ENCODE results near the gene ASCC1. TPM values are rescaled to one million over a fixed set of nuclear protein-coding genes. Genes with fewer than 3 reads are reported as not detected.

Gene ASCC1
- total RNA-seq, 1 experiment from 2014 or later = 51.3 TPM

DNA sequence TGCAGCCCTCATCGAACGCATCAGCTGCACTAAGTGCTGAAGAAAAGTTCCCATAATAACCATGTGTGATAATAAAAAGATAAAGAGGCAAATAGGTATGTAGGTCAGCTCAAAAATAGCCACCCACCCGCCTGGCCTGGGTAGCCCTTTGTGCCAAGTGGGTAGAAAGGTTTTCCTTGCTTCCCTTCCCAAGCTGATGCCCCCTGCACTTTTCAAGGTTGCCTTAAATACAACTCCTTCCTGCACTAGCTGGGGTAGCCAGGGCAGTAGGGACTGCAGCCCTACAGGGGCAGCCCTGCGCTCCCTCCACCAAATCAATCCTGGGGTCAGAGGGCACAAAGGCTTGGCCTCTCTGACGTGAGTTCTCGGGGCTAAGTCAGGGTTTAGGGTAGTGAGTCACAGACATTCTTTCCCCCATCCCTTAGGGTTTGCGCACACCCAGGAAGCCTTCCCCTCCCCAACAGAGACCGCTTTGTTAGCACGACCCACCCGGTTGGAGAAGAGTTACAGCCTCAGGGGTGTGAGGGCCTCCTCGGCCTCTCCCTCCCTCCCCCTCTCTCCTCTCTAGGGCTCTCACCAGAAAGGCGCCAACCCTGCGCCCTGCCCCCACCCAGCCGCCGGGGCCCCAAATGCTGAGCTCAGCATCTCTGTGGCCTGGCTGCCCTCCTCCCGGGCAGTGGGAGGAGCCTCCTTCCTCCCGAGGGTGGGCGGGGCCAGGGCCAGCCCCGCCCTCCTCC is 44.3 kb upstream of the ASCC1 start:
- CTCF ChIA-PET = interaction anchor here (0.6 to 3.1 kb wide), 20 partner anchors 13 to 1855 kb away, joined by 3 to 34 read pairs (median 4); partner anchors contain the start of gene DDIT4
- Mint-ChIP-seq H3K9me3 (ENCODE audit: low read depth, unreplicated experiment) (no peaks in the 10 kb centered on the region), H3K27me3 (ENCODE audit: unreplicated experiment) (no peaks in the 10 kb centered on the region), H3K4me1 (ENCODE audit: low read depth, unreplicated experiment) (peaks cover 62% of the 10 kb centered on the region), H3K27ac (ENCODE audit: unreplicated experiment) (peak overlapping the region; percentile 98), H3K4me3 (ENCODE audit: low read depth, unreplicated experiment) (peak overlapping the region; percentile 67), H3K36me3 (ENCODE audit: insufficient read depth, unreplicated experiment) (peaks cover 40% of the 10 kb centered on the region)
- no TSS peak for BruUV-seq (replicated peaks)
- DNase-seq = peak; percentile 100
- TF ChIP-seq, protein P1, sequence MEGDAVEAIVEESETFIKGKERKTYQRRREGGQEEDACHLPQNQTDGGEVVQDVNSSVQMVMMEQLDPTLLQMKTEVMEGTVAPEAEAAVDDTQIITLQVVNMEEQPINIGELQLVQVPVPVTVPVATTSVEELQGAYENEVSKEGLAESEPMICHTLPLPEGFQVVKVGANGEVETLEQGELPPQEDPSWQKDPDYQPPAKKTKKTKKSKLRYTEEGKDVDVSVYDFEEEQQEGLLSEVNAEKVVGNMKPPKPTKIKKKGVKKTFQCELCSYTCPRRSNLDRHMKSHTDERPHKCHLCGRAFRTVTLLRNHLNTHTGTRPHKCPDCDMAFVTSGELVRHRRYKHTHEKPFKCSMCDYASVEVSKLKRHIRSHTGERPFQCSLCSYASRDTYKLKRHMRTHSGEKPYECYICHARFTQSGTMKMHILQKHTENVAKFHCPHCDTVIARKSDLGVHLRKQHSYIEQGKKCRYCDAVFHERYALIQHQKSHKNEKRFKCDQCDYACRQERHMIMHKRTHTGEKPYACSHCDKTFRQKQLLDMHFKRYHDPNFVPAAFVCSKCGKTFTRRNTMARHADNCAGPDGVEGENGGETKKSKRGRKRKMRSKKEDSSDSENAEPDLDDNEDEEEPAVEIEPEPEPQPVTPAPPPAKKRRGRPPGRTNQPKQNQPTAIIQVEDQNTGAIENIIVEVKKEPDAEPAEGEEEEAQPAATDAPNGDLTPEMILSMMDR (IDR thresholded peaks at IDR 0.05; ENCODE audit: unreplicated experiment) = no peak
- intact Hi-C loops (cut with micrococcal nuclease; ENCODE audit: unreplicated experiment) = loop anchor here (2.0 kb wide), 1 partner anchor 16 kb away; no protein-coding TSS in a partner anchor

- peaks cover 48% of the 10 kb centered on the region for H3K36me3 Mint-ChIP-seq (ENCODE audit: insufficient read depth, unreplicated experiment)
- H3K27me3 Mint-ChIP-seq (ENCODE audit: unreplicated experiment) = no peaks in the 10 kb centered on the region
- TF ChIP-seq, protein P1 (IDR thresholded peaks at IDR 0.05; ENCODE audit: unreplicated experiment) = no peak
- TSS peak; percentile 86 for BruUV-seq (replicated peaks)
- peak overlapping the region; percentile 67 for H3K4me3 Mint-ChIP-seq (ENCODE audit: low read depth, unreplicated experiment)
- H3K4me1 Mint-ChIP-seq (ENCODE audit: low read depth, unreplicated experiment) = peaks cover 70% of the 10 kb centered on the region
- intact Hi-C loops (cut with micrococcal nuclease; ENCODE audit: unreplicated experiment) = loop anchor here (2.0 kb wide), 1 partner anchor 17 kb away; no protein-coding TSS in a partner anchor
- DNase-seq = no peak
- H3K9me3 Mint-ChIP-seq (ENCODE audit: low read depth, unreplicated experiment) = no peaks in the 10 kb centered on the region
- CTCF ChIA-PET = interaction anchor here (1.1 to 3.1 kb wide), 11 partner anchors 12 to 77 kb away, joined by 3 to 34 read pairs (median 6); partner anchors contain the start of gene DDIT4
- peak overlapping the region; percentile 98 for H3K27ac Mint-ChIP-seq (ENCODE audit: unreplicated experiment)
Measured at GRCh38 chr10:72259491-72260238, 43.6 kb upstream of the ASCC1 start.

GRCh38 chr10:72258617-72259016 is 42.5 kb upstream of the ASCC1 start:
- Mint-ChIP-seq H3K27ac (ENCODE audit: unreplicated experiment) (peak overlapping the region; percentile 98), H3K4me3 (ENCODE audit: low read depth, unreplicated experiment) (no peak overlapping the region), H3K27me3 (ENCODE audit: unreplicated experiment) (no peaks in the 10 kb centered on the region), H3K4me1 (ENCODE audit: low read depth, unreplicated experiment) (peaks cover 69% of the 10 kb centered on the region), H3K36me3 (ENCODE audit: insufficient read depth, unreplicated experiment) (peaks cover 44% of the 10 kb centered on the region), H3K9me3 (ENCODE audit: low read depth, unreplicated experiment) (no peaks in the 10 kb centered on the region)
- BruUV-seq (replicated peaks) = no TSS peak
- TF ChIP-seq, protein P1 (IDR thresholded peaks at IDR 0.05; ENCODE audit: unreplicated experiment) = peak; percentile 20
- intact Hi-C loops (cut with micrococcal nuclease; ENCODE audit: unreplicated experiment) = no loop called here
- no peak for DNase-seq
- CTCF ChIA-PET = interaction anchor here (0.7 to 3.1 kb wide), 3 partner anchors 16 to 73 kb away, joined by 3 to 34 read pairs (median 5); partner anchors contain the start of gene DDIT4

- intact Hi-C loops (cut with micrococcal nuclease; ENCODE audit: unreplicated experiment) = no loop called here
- Mint-ChIP-seq H3K27me3 (ENCODE audit: unreplicated experiment) (no peaks in the 10 kb centered on the region), H3K4me1 (ENCODE audit: low read depth, unreplicated experiment) (peaks cover 77% of the 10 kb centered on the region), H3K4me3 (ENCODE audit: low read depth, unreplicated experiment) (no peak overlapping the region), H3K27ac (ENCODE audit: unreplicated experiment) (peak overlapping the region; percentile 67), H3K9me3 (ENCODE audit: low read depth, unreplicated experiment) (no peaks in the 10 kb centered on the region), H3K36me3 (ENCODE audit: insufficient read depth, unreplicated experiment) (peaks cover 41% of the 10 kb centered on the region)
- CTCF ChIA-PET = interaction anchor here (0.7 to 1.2 kb wide), 2 partner anchors 15 to 119 kb away, joined by 3 read pairs; no protein-coding TSS in a partner anchor
- no TSS peak for BruUV-seq (replicated peaks)
- TF ChIP-seq, protein P1 (IDR thresholded peaks at IDR 0.05; ENCODE audit: unreplicated experiment) = no peak
- no peak for DNase-seq
Measured at GRCh38 chr10:72257051-72257892, 41.2 kb upstream of the ASCC1 start.
